ENCODE measurements around the gene ANO7.

DNA sequence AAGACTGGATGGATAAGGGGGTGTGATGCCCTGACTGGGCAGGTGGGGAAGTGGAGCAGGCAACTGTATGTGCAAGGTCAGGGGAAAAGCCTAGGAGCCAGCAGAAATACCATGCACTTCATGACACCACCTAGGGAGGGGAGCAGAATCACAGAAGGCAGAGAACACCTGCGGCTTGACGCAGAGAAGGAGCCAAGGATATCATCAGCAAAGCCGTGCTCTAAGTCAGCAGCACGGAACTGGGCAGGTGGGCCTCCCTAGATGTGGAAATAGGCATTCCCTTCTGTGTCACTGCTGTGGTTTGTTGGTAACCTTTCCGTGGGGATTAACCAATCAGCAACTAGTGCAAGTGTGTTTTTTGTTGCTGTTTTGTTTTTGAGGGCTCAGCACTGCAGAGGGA lies 85.7 kb downstream of the ANO7 start:
- TF ChIP-seq EZH2 (IDR thresholded peaks at IDR 0.05; ENCODE audit: insufficient read depth, poor library complexity, severe bottlenecking) (no peak), EZH2phosphoT487 (IDR thresholded peaks at IDR 0.05; ENCODE audit: insufficient read depth, low read depth) (no peak)

Data from GM23248 (cell line).